Gastroesophageal sphincter (tissue), 4 donors: ENCODE data around the gene STK24. TPM values are rescaled to one million over a fixed set of nuclear protein-coding genes. Genes with fewer than 3 reads are reported as not detected.

ENCODE experiments used
- ATAC-seq: fragments of 150-250 bp; one replicate; pipeline ENCODE4 v1.9.1; 2016; ENCODE audit warnings: mild to moderate bottlenecking, moderate library complexity
- H3K27ac ChIP-seq, 4 donors: fragments of 200-600 bp; sonication (generic) in 3 of 4; 1 replicate in 3 of 4; 2 replicates in 1 of 4; pipeline ENCODE4 v1.5.1; 2016 to 2019
- H3K27me3 ChIP-seq: fragments of 200-600 bp; sonication (generic); one replicate; pipeline ENCODE4 v1.5.1; 2019
- H3K36me3 ChIP-seq, 2 donors: fragments of 200-600 bp; sonication (generic); one replicate each; pipeline ENCODE4 v1.5.1; 2019; ENCODE audit warnings: control low read depth in 1 of 2
- H3K4me1 ChIP-seq, 3 donors: fragments of 200-600 bp; sonication (generic); 1 replicate in 2 of 3; 2 replicates in 1 of 3; pipeline ENCODE4 v1.5.1; 2016 to 2019; ENCODE audit warnings: control low read depth in 2 of 3
- H3K4me3 ChIP-seq, 2 donors: fragments of 200-600 bp; sonication (generic); one replicate each; pipeline ENCODE4 v1.5.1; 2019; ENCODE audit warnings: mild to moderate bottlenecking in 1 of 2, moderate library complexity in 1 of 2
- H3K9me3 ChIP-seq, 3 donors: fragments of 200-600 bp; sonication (generic); one replicate each; pipeline ENCODE4 v1.5.1; 2017 to 2019; ENCODE audit warnings: control low read depth in 2 of 3
- CTCF ChIP-seq, 4 experiments: fragments of 200-600 bp in 2 of 4; fragments of 450-650 bp in 2 of 4; sonication (generic) in 1 of 4; IDR thresholded peaks; one replicate each; pipeline ENCODE4 v1.5.1; 2017 to 2019; ENCODE audit warnings: antibody characterized with exemption in 4 of 4, mild to moderate bottlenecking in 2 of 4, moderate library complexity in 2 of 4
- EP300 ChIP-seq: sonication (generic); formaldehyde crosslinking; IDR thresholded peaks from one replicate; pipeline ENCODE4 v1.6.1; 2017; ENCODE audit warnings: antibody characterized with exemption, mild to moderate bottlenecking
- POLR2A ChIP-seq, 2 donors: fragments of 450-650 bp; IDR thresholded peaks; one replicate each; pipeline ENCODE4 v1.6.1; 2017; ENCODE audit warnings: antibody characterized with exemption in 2 of 2, mild to moderate bottlenecking in 2 of 2, moderate library complexity in 1 of 2
- POLR2AphosphoS5 ChIP-seq: sonication (generic); formaldehyde crosslinking; IDR thresholded peaks from one replicate; pipeline ENCODE4 v1.6.1; 2017; ENCODE audit warnings: antibody characterized with exemption
- WGBS, 2 donors: methylation state at CpG; one replicate each; pipeline ENCODE4 v1.1.5; 2018; ENCODE audit warnings: low coverage in 1 of 2; 5-methylcytosine and 5-hydroxymethylcytosine counted together
- total RNA-seq, 4 donors: library from RNA; depleted of rRNA; stranded (reverse); fragments of >200 nt; gene quantifications; one replicate each; pipeline ENCODE4 v1.1.0, GENCODE V29; 2016

The STK24 gene
- total RNA-seq, 4 donors from 2014 or later, result 60.2 to 157 (median 102) TPM

DNA sequence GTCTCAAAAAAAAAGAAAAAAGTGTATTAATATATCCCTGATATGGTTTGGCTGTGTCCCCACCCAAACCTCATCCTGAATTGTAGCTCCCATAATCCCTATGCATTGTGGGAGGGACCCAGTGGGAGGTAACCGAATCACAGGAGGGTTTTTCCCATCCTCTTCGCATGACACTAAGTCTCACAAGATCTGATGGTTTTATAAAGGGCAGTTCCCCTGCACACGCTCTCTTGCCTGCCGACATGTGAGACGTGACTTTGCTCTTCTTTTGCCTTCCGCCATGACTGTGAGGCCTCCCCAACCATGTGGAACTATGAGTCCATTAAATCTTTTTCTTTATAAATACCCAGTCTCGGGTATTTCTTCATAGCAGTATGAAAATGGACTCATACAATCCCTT, 17.7 kb downstream of the STK24 start:
- Histone ChIP-seq H3K27ac (no peak overlapping the region), H3K36me3 (no peaks in the 10 kb centered on the region), H3K4me3 (no peak overlapping the region), H3K27me3 (no peaks in the 10 kb centered on the region), H3K4me1 (peaks cover 0 to 88% (median 31%) of the 10 kb centered on the region in 3 donors), H3K9me3 (no peaks in the 10 kb centered on the region)
- 95% methylated on average over 5 to 7 of the region's 7 CpGs for WGBS, 2 donors
- ATAC-seq, result no peak
- TF ChIP-seq EP300, result no peak
- no peak for TF ChIP-seq POLR2A (IDR thresholded peaks at IDR 0.05)

DNA sequence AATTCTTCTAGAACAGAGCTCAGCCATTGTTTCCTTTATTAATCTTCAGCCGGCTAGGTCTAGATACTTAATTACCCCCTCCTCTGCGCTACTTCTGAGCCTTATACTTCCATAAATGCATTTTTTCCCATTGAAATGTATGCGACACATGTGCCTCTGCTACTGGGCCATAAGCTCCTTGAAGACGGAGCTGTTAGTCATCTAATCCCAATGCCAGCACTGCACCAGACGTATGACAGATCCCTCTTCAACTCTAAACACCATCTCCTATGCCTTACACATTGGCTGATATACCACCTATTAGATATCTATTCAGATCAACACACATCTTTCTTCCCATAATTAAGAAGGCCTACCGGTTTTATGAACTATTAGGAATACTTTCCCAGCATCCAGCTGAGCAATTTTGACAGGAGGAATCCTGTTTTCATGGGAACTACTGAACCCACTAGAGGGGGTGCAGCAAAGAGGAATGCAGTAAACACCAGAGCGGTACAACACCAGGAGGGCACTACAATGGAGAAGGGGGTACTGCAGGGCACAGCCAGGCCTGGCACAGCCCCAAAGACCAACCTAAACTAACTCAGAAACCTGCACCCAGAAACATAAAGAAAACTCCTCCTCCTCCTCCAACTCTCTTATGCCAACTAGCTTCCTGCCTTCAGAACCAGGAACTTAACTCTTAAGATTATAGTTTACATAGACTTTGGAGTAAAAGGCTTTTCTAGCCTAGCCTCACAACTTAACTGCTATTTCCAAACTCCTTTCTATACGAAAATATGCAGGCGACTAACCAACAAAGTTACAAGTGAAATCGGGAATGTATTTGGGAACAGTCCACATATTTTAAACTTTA, 18.7 kb downstream of the STK24 start:
- TF ChIP-seq CTCF (IDR thresholded peaks at IDR 0.05), result no peak
- TF ChIP-seq POLR2AphosphoS5, result no peak
- TF ChIP-seq EP300, result no peak
- TF ChIP-seq POLR2A (IDR thresholded peaks at IDR 0.05), result no peak
- Histone ChIP-seq H3K27me3 (no peaks in the 10 kb centered on the region), H3K4me3 (no peak overlapping the region), H3K36me3 (no peaks in the 10 kb centered on the region), H3K27ac (no peak overlapping the region), H3K4me1 (peaks cover 0 to 88% (median 37%) of the 10 kb centered on the region in 3 donors), H3K9me3 (no peaks in the 10 kb centered on the region)
- ATAC-seq, result no peak
- WGBS, 2 donors, result 56 to 60% methylated on average over 9 of the region's 10 CpGs

DNA sequence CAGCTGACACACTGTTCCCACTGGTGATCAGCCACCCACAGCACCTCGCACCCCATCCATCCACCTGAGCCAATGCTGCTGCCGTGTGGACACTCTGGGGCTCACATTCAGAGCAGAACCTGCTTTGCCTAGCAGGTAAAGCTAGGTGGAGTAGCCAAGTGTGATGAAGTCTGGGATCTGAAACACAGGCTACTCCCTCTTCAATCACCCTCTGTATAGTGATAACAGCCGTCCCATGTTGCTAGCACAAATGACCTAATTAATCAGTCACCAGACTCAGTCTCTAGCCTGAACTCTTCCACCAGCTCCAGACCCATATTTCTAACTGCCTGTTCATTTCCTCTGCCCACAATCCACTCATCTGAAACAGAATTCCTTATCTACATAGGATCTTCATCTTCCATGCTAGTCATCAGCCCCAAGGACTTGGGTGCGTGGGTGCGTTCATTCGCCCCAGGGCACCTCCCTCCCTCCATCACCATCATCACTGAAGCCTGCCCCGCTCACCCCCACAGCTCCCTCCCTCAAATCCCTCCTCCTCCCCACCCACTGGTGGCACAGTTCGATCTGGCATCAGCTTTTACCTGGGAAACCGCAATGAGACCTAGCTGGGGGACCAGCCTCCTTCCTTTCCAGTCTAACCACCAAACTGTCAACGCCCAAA, 19.8 kb downstream of the STK24 start:
- Histone ChIP-seq H3K4me1 (peaks cover 0 to 84% (median 36%) of the 10 kb centered on the region in 3 donors), H3K27ac (no peak overlapping the region), H3K27me3 (no peaks in the 10 kb centered on the region), H3K9me3 (no peaks in the 10 kb centered on the region), H3K36me3 (no peaks in the 10 kb centered on the region), H3K4me3 (no peak overlapping the region)
- TF ChIP-seq EP300 (no peak), POLR2A (IDR thresholded peaks at IDR 0.05) (peak in 1 of 2 donors; percentile 7), POLR2AphosphoS5 (no peak)
- WGBS, 2 donors, result 78 to 100% methylated on average over 2 to 10 of the region's 10 CpGs
- ATAC-seq, result no peak

GRCh38 chr13:98556142-98556816, 20.6 kb downstream of the STK24 start:
- Histone ChIP-seq H3K27ac (no peak overlapping the region), H3K4me1 (peaks cover 0 to 76% (median 36%) of the 10 kb centered on the region in 3 donors), H3K4me3 (no peak overlapping the region), H3K36me3 (peaks cover 0 to 4% of the 10 kb centered on the region in 2 donors), H3K27me3 (no peaks in the 10 kb centered on the region), H3K9me3 (no peaks in the 10 kb centered on the region)
- WGBS, 2 donors, result 79 to 100% methylated on average over 1 to 4 of the region's 8 CpGs
- TF ChIP-seq POLR2A (IDR thresholded peaks at IDR 0.05), result no peak
- TF ChIP-seq EP300, result no peak
- no peak for TF ChIP-seq POLR2AphosphoS5
- no peak for TF ChIP-seq CTCF (IDR thresholded peaks at IDR 0.05)
- ATAC-seq, result no peak

GRCh38 chr13:98549728-98550317, 27.1 kb downstream of the STK24 start:
- 69 to 70% methylated on average over 2 of the region's 3 CpGs for WGBS, 2 donors
- H3K4me3 ChIP-seq, result no peak overlapping the region
- H3K27ac ChIP-seq, result no peak overlapping the region
- TF ChIP-seq EP300 (no peak), POLR2A (IDR thresholded peaks at IDR 0.05) (no peak), CTCF (IDR thresholded peaks at IDR 0.05) (no peak), POLR2AphosphoS5 (no peak)
- peaks cover 0 to 64% (median 23%) of the 10 kb centered on the region in 3 donors for H3K4me1 ChIP-seq
- no peak for ATAC-seq
- no peaks in the 10 kb centered on the region for H3K27me3 ChIP-seq
- H3K36me3 ChIP-seq, result peaks cover 0 to 14% of the 10 kb centered on the region in 2 donors
- peaks cover 0 to 6% (median 0%) of the 10 kb centered on the region in 3 donors for H3K9me3 ChIP-seq
